GM18502 (cell line): ENCODE results near the gene BTBD3.

Source experiments
- ATAC-seq: cut with Tn5 transposase; IDR thresholded peaks from one replicate; pipeline ENCODE4 v1.9.1; 2021; ENCODE audit warnings: mild to moderate bottlenecking; ENCODE audit not compliant: unreplicated experiment, poor library complexity

Gene BTBD3

GRCh38 chr20:11958855-11959254 is 41.2 kb downstream of the BTBD3 start:
- no peak for ATAC-seq

GRCh38 chr20:11965602-11966001 is 47.9 kb downstream of the BTBD3 start:
- ATAC-seq: no peak

GRCh38 chr20:11966186-11966585 is 48.5 kb downstream of the BTBD3 start:
- ATAC-seq: no peak

- no peak for ATAC-seq
Measured at GRCh38 chr20:11970243-11970836, 52.6 kb downstream of the BTBD3 start.

GRCh38 chr20:11972478-11972877 is 54.8 kb downstream of the BTBD3 start:
- no peak for ATAC-seq
